Posterior cingulate gyrus (tissue), 11 donors: ENCODE data around the gene NACAD.

Experiments used
- DNase-seq, 10 donors: peaks; one replicate each; pipeline versions ENCODE4 v3.0.0 to v3.0.0-alpha.2; 2020 to 2021; ENCODE audit warnings: mixed read lengths in 3 of 10
- intact Hi-C: fragments of 100-400 bp; cut with DNase I; formaldehyde crosslinking; loops from one replicate; pipeline ENCODE4 v1.15.1; 2023

Gene NACAD

GRCh38 chr7:45080958-45081669, 7.7 kb downstream of the NACAD start:
- intact Hi-C loops, result loop anchor here (10.0 kb wide), 1 partner anchor 54 kb away; no protein-coding TSS in a partner anchor
- peak in 1 of 10 donors; percentile 52 for DNase-seq

GRCh38 chr7:45080265-45080957, 8.4 kb downstream of the NACAD start:
- peak in 2 of 10 donors; percentile 72 to 80 for DNase-seq
- intact Hi-C loops, result loop anchor here (10.0 kb wide), 1 partner anchor 54 kb away; no protein-coding TSS in a partner anchor

GRCh38 chr7:45078125-45078681, 10.6 kb downstream of the NACAD start:
- intact Hi-C loops, result loop anchor here (10.0 kb wide), 1 partner anchor 193 kb away; the partner anchor contains the start of gene PURB
- DNase-seq, result no peak

- DNase-seq, result no peak
- intact Hi-C loops, result loop anchor here (10.0 kb wide), 1 partner anchor 193 kb away; the partner anchor contains the start of gene PURB
Measured at GRCh38 chr7:45077579-45077978, 11.2 kb downstream of the NACAD start.

GRCh38 chr7:45076946-45077345, 11.8 kb downstream of the NACAD start:
- DNase-seq, result no peak
- intact Hi-C loops, result loop anchor here (10.0 kb wide), 1 partner anchor 192 kb away; the partner anchor contains the start of gene PURB

- DNase-seq, result peak in 3 of 10 donors; percentile 10 to 81 (median 33)
- intact Hi-C loops, result loop anchor here (10.0 kb wide), 1 partner anchor 191 kb away; the partner anchor contains the start of gene PURB
Measured at GRCh38 chr7:45075871-45076796, 12.6 kb downstream of the NACAD start.

- no peak for DNase-seq
Measured at GRCh38 chr7:45075355-45075644, 13.5 kb downstream of the NACAD start.

GRCh38 chr7:45074528-45075354, 14.0 kb downstream of the NACAD start:
- intact Hi-C loops, result loop anchor here (10.0 kb wide), 1 partner anchor 190 kb away; the partner anchor contains the start of gene PURB
- DNase-seq, result peak in 1 of 10 donors; percentile 74

More at GRCh38 chr7:45075355-45075644, 13.5 kb downstream of the NACAD start:
- intact Hi-C loops, result loop anchor here (10.0 kb wide), 1 partner anchor 190 kb away; the partner anchor contains the start of gene PURB

- DNase-seq, result peak in 8 of 10 donors; percentile 43 to 94 (median 60)
- intact Hi-C loops, result loop anchor here (10.0 kb wide), 1 partner anchor 189 kb away; the partner anchor contains the start of gene PURB
Measured at GRCh38 chr7:45073786-45074527, 14.8 kb downstream of the NACAD start.

- intact Hi-C loops, result loop anchor here (10.0 kb wide), 1 partner anchor 188 kb away; the partner anchor contains the start of gene PURB
- DNase-seq, result peak in 8 of 10 donors; percentile 37 to 95 (median 76)
Measured at GRCh38 chr7:45073031-45073785, 15.6 kb downstream of the NACAD start.

- DNase-seq, result peak in 1 of 10 donors; percentile 77
- intact Hi-C loops, result loop anchor here (10.0 kb wide), 1 partner anchor 188 kb away; the partner anchor contains the start of gene PURB
Measured at GRCh38 chr7:45072131-45073030, 16.4 kb downstream of the NACAD start.

- DNase-seq, result no peak
- intact Hi-C loops, result loop anchor here (10.0 kb wide), 1 partner anchor 187 kb away; the partner anchor contains the start of gene PURB
Measured at GRCh38 chr7:45071528-45071927, 17.2 kb downstream of the NACAD start.

GRCh38 chr7:45070254-45070642, 18.5 kb downstream of the NACAD start:
- intact Hi-C loops, result loop anchor here (10.0 kb wide), 1 partner anchor 185 kb away; the partner anchor contains the start of gene PURB
- DNase-seq, result no peak

- no peak for DNase-seq
- intact Hi-C loops, result loop anchor here (10.0 kb wide), 1 partner anchor 185 kb away; the partner anchor contains the start of gene PURB
Measured at GRCh38 chr7:45069444-45070253, 19.1 kb downstream of the NACAD start.
